Activated CD4-positive, alpha-beta T cell treated with anti-CD3 and anti-CD28 coated beads for 36 hours (primary cell): ENCODE results near the gene DUOX2. TPM values are rescaled to one million over a fixed set of nuclear protein-coding genes. Genes with fewer than 3 reads are reported as not detected.
"Not testable (repeated sequence)": the region's sequence is repeated elsewhere in the genome, so short reads cannot be mapped to it uniquely, and the experiment has no call there.

Experiments
- ATAC-seq: fragments of 200-7000 bp; cut with Tn5 transposase; one replicate; pipeline ENCODE4 v1.10.0; 2021; ENCODE audit warnings: mild to moderate bottlenecking, moderate library complexity
- CTCF ChIA-PET: fragments of 350-600 bp; sonication (Branson Sonifier 250); formaldehyde crosslinking; loops from one replicate; lab custom pipeline; 2021; ENCODE audit warnings: antibody characterized with exemption; lab: Charles Lee
- POLR2A ChIA-PET: fragments of 350-600 bp; sonication (Branson Sonifier 250); formaldehyde crosslinking; loops from one replicate; lab custom pipeline; 2021; ENCODE audit warnings: antibody characterized with exemption, inconsistent platforms; lab: Charles Lee
- DNase-seq: peaks from one replicate; pipeline ENCODE4 v3.0.0-alpha.2; 2020
- H3K27ac Mint-ChIP-seq: one replicate; pipeline ENCODE4 v1.8.0; 2021; ENCODE audit warnings: mixed read lengths
- H3K27me3 Mint-ChIP-seq: one replicate; pipeline ENCODE4 v1.8.0; 2021; ENCODE audit warnings: mixed read lengths
- H3K36me3 Mint-ChIP-seq: one replicate; pipeline ENCODE4 v1.8.0; 2021; ENCODE audit warnings: low read depth, mixed read lengths
- H3K4me1 Mint-ChIP-seq: one replicate; pipeline ENCODE4 v1.8.0; 2021; ENCODE audit warnings: mixed read lengths
- H3K4me3 Mint-ChIP-seq: one replicate; pipeline ENCODE4 v1.8.0; 2021; ENCODE audit warnings: mild to moderate bottlenecking, moderate library complexity, mixed read lengths
- H3K9me3 Mint-ChIP-seq: one replicate; pipeline ENCODE4 v1.8.0; 2021; ENCODE audit warnings: low read depth, mixed read lengths
- intact Hi-C, 2 experiments: fragments of 100-400 bp; cut with DNase I in 1 of 2; cut with micrococcal nuclease in 1 of 2; formaldehyde crosslinking; loops; one replicate each; pipeline versions ENCODE4 v1.14.2 to v1.15.1; 2022 to 2024; cut with DNase I, micrococcal nuclease
- total RNA-seq, 2 experiments: library from RNA; stranded (reverse); gene quantifications; one replicate each; pipeline ENCODE4 v1.2.3, GENCODE V29; 2021

Gene DUOX2
- total RNA-seq, 2 experiments from 2014 or later = 0.02 TPM; not detected in 1

GRCh38 chr15:45058690-45059675, 55.0 kb downstream of the DUOX2 start:
- H3K27ac Mint-ChIP-seq, H3K4me3 Mint-ChIP-seq, H3K9me3 Mint-ChIP-seq, CTCF ChIA-PET, H3K27me3 Mint-ChIP-seq, DNase-seq, POLR2A ChIA-PET, H3K4me1 Mint-ChIP-seq, intact Hi-C loops, ATAC-seq: not testable (repeated sequence)
- peaks cover 20% of the 10 kb centered on the region for H3K36me3 Mint-ChIP-seq

GRCh38 chr15:45052676-45053075, 61.3 kb downstream of the DUOX2 start:
- H3K27ac Mint-ChIP-seq, H3K4me3 Mint-ChIP-seq, H3K27me3 Mint-ChIP-seq, POLR2A ChIA-PET, H3K4me1 Mint-ChIP-seq, CTCF ChIA-PET, ATAC-seq, DNase-seq, intact Hi-C loops: not testable (repeated sequence)
- Mint-ChIP-seq H3K9me3 (peaks cover 15% of the 10 kb centered on the region), H3K36me3 (peaks cover 57% of the 10 kb centered on the region)

GRCh38 chr15:45050587-45050986, 63.4 kb downstream of the DUOX2 start:
- Mint-ChIP-seq H3K9me3 (peaks cover 15% of the 10 kb centered on the region), H3K27ac (no peak overlapping the region), H3K27me3 (no peaks in the 10 kb centered on the region), H3K4me1 (no peaks in the 10 kb centered on the region), H3K4me3 (no peak overlapping the region), H3K36me3 (peaks cover 62% of the 10 kb centered on the region)
- POLR2A ChIA-PET = no interaction called here
- DNase-seq (no peak), ATAC-seq (no peak)
- intact Hi-C loops = no loop called here
- CTCF ChIA-PET = interaction anchor here (0.7 kb wide), 3 partner anchors 13 to 93 kb away, joined by 3 read pairs; no protein-coding TSS in a partner anchor

GRCh38 chr15:45048794-45049631, 65.0 kb downstream of the DUOX2 start:
- CTCF ChIA-PET = interaction anchor here (0.7 kb wide), 1 partner anchor 187 kb away, joined by 3 read pairs; no protein-coding TSS in a partner anchor
- intact Hi-C loops = no loop called here
- Mint-ChIP-seq H3K36me3 (peaks cover 59% of the 10 kb centered on the region), H3K9me3 (peaks cover 15% of the 10 kb centered on the region), H3K27me3 (no peaks in the 10 kb centered on the region), H3K27ac (no peak overlapping the region), H3K4me3 (no peak overlapping the region), H3K4me1 (no peaks in the 10 kb centered on the region)
- ATAC-seq (no peak), DNase-seq (no peak)
- POLR2A ChIA-PET = no interaction called here

GRCh38 chr15:45048449-45048793, 65.6 kb downstream of the DUOX2 start:
- peaks cover 59% of the 10 kb centered on the region for H3K36me3 Mint-ChIP-seq
- ATAC-seq, DNase-seq, intact Hi-C loops, H3K27me3 Mint-ChIP-seq, POLR2A ChIA-PET, H3K4me1 Mint-ChIP-seq, H3K27ac Mint-ChIP-seq, H3K4me3 Mint-ChIP-seq: not testable (repeated sequence)
- H3K9me3 Mint-ChIP-seq = peaks cover 15% of the 10 kb centered on the region
- CTCF ChIA-PET = interaction anchor here (0.7 kb wide), 1 partner anchor 186 kb away, joined by 3 read pairs; no protein-coding TSS in a partner anchor

GRCh38 chr15:45044270-45044669, 69.7 kb downstream of the DUOX2 start:
- H3K9me3 Mint-ChIP-seq, ATAC-seq, H3K4me1 Mint-ChIP-seq, POLR2A ChIA-PET, H3K27me3 Mint-ChIP-seq, H3K27ac Mint-ChIP-seq, H3K4me3 Mint-ChIP-seq, CTCF ChIA-PET, intact Hi-C loops, DNase-seq: not testable (repeated sequence)
- H3K36me3 Mint-ChIP-seq = peaks cover 23% of the 10 kb centered on the region

- H3K4me1 Mint-ChIP-seq, H3K4me3 Mint-ChIP-seq, H3K27me3 Mint-ChIP-seq, H3K36me3 Mint-ChIP-seq, CTCF ChIA-PET, POLR2A ChIA-PET, H3K27ac Mint-ChIP-seq, H3K9me3 Mint-ChIP-seq, DNase-seq, ATAC-seq, intact Hi-C loops: not testable (repeated sequence)
Observed at GRCh38 chr15:45042859-45043258, 71.1 kb downstream of the DUOX2 start.

Other genes starting within 250 kb of the DUOX2 start
- gene TERB2, start 157.5 kb downstream of the DUOX2 start, total RNA-seq = not detected
- gene SORD, start 91.0 kb downstream of the DUOX2 start, total RNA-seq = 10 to 100 TPM; 17.1 to 17.7 TPM
- not detected for gene DUOXA2, start 154 bp upstream of the DUOX2 start, total RNA-seq
- under 1 TPM in 1 of 2 experiments, not detected in 1; 0.19 TPM for gene DUOXA1, start 15.7 kb upstream of the DUOX2 start, total RNA-seq
- gene DUOX1, start 15.8 kb upstream of the DUOX2 start, total RNA-seq = under 1 TPM; 0.07 to 0.11 TPM
- 10 to 100 TPM; 17.9 to 18.7 TPM for gene SHF, start 73.8 kb upstream of the DUOX2 start, total RNA-seq
- gene SLC28A2, start 138.1 kb upstream of the DUOX2 start, total RNA-seq = not detected